ENCODE measurements around the gene MALT1. TPM values are rescaled to one million over a fixed set of nuclear protein-coding genes. Genes with fewer than 3 reads are reported as not detected.

Gene MALT1
- total and polyA plus RNA-seq, 2 experiments from 2014 or later = 5.2 to 18.8 TPM

- Histone ChIP-seq H3K79me2 (replicated peaks; ENCODE audit: insufficient read depth) (no peaks in the 10 kb centered on the region), H4K20me1 (replicated peaks; ENCODE audit: insufficient read depth) (no peaks in the 10 kb centered on the region), H3F3A (replicated peaks; ENCODE audit: low read depth) (no peaks in the 10 kb centered on the region), H3K4me3 (no peak overlapping the region), H3K27me3 (ENCODE audit: insufficient read depth) (no peaks in the 10 kb centered on the region), H3K27ac (ENCODE audit: low read depth) (no peak overlapping the region), H3K4me2 (no peak overlapping the region), H3K36me3 (ENCODE audit: insufficient read depth) (no peaks in the 10 kb centered on the region; the same call in 1 of the 2 replicates), H2AFZ (no peak overlapping the region; the same call in 1 of the 2 replicates), H3K4me1 (ENCODE audit: insufficient read depth) (no peaks in the 10 kb centered on the region), H3K9me2 (ENCODE audit: insufficient read depth) (no peaks in the 10 kb centered on the region)
- no peak overlapping the region for H3K4me3 Mint-ChIP-seq
- peaks cover 12% of the 10 kb centered on the region; the same call in 2 of the 3 replicates for H3K4me1 Mint-ChIP-seq
- no peaks in the 10 kb centered on the region; the same call in 1 of the 3 replicates for H3K9me3 Mint-ChIP-seq
- TF ChIP-seq POLR2AphosphoS5 (IDR thresholded peaks at IDR 0.05; ENCODE audit: low read depth) = no peak
- TF ChIP-seq, protein P1, sequence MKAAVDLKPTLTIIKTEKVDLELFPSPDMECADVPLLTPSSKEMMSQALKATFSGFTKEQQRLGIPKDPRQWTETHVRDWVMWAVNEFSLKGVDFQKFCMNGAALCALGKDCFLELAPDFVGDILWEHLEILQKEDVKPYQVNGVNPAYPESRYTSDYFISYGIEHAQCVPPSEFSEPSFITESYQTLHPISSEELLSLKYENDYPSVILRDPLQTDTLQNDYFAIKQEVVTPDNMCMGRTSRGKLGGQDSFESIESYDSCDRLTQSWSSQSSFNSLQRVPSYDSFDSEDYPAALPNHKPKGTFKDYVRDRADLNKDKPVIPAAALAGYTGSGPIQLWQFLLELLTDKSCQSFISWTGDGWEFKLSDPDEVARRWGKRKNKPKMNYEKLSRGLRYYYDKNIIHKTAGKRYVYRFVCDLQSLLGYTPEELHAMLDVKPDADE (IDR thresholded peaks at IDR 0.05) = no peak
- TF ChIP-seq JUNB (IDR thresholded peaks at IDR 0.05; ENCODE audit: unreplicated experiment) = no peak
- no peak for TF ChIP-seq EZH2 (IDR thresholded peaks at IDR 0.05; ENCODE audit: low read depth, unreplicated experiment)
- TF ChIP-seq, protein P2, sequence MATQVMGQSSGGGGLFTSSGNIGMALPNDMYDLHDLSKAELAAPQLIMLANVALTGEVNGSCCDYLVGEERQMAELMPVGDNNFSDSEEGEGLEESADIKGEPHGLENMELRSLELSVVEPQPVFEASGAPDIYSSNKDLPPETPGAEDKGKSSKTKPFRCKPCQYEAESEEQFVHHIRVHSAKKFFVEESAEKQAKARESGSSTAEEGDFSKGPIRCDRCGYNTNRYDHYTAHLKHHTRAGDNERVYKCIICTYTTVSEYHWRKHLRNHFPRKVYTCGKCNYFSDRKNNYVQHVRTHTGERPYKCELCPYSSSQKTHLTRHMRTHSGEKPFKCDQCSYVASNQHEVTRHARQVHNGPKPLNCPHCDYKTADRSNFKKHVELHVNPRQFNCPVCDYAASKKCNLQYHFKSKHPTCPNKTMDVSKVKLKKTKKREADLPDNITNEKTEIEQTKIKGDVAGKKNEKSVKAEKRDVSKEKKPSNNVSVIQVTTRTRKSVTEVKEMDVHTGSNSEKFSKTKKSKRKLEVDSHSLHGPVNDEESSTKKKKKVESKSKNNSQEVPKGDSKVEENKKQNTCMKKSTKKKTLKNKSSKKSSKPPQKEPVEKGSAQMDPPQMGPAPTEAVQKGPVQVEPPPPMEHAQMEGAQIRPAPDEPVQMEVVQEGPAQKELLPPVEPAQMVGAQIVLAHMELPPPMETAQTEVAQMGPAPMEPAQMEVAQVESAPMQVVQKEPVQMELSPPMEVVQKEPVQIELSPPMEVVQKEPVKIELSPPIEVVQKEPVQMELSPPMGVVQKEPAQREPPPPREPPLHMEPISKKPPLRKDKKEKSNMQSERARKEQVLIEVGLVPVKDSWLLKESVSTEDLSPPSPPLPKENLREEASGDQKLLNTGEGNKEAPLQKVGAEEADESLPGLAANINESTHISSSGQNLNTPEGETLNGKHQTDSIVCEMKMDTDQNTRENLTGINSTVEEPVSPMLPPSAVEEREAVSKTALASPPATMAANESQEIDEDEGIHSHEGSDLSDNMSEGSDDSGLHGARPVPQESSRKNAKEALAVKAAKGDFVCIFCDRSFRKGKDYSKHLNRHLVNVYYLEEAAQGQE (IDR thresholded peaks at IDR 0.05; ENCODE audit: unreplicated experiment) = no peak
- no peak for TF ChIP-seq CTCF (conservative IDR thresholded peaks at IDR 0.05; ENCODE audit: low read depth in 2 of 2)
- no peak for TF ChIP-seq STAT1 (IDR thresholded peaks at IDR 0.05; ENCODE audit: unreplicated experiment)
- TF ChIP-seq ZNF462 (CRISPR knock-in tag; IDR thresholded peaks at IDR 0.05) = no peak
- TF ChIP-seq ZNF114 (CRISPR knock-in tag; IDR thresholded peaks at IDR 0.05) = no peak
- no peak for TF ChIP-seq CREB1 (CRISPR knock-in tag; IDR thresholded peaks at IDR 0.05; ENCODE audit: low read depth)
- TF ChIP-seq EZH2phosphoT487 (IDR thresholded peaks at IDR 0.05; ENCODE audit: unreplicated experiment) = no peak
- no peaks in the 10 kb centered on the region for H3K36me3 Mint-ChIP-seq (ENCODE audit: low read depth)
- ATAC-seq (no peak), DNase-seq (ENCODE audit: low spot score) (no peak)
- no peak overlapping the region for H3K27ac Mint-ChIP-seq
- no peaks in the 10 kb centered on the region for H3K27me3 Mint-ChIP-seq (ENCODE audit: insufficient read depth, low read depth, poor library complexity)
These were observed 21.1 kb upstream of the MALT1 start for GRCh38 chr18:58649966-58650816.
